ENCODE data around the gene PCGF5.

PCGF5 gene

DNA sequence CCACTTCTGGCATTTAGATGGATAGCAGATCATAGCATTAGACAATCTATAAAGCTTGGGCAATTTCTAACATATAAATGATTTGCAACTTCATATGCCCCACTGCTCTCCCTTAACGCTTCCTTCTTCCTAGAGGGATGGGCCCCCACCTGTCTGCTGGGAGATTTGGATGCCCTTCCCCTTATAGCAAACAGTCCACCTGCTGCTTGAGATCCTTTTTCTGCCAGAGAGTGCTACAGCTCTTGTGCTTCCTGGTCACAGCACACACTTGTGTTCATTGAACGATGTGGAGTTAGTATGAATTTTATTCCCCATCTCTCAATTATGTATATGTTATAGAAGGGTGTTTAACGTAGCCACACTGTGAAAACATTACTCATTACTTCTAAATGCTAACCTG, 10.4 kb upstream of the PCGF5 start:
- DNase-seq (ENCODE audit: low spot score): no peak
- in situ Hi-C loops (cut with MboI; ENCODE audit: low sequenced_read_pairs, unreplicated experiment): no loop called here
- TF ChIP-seq, protein P1, sequence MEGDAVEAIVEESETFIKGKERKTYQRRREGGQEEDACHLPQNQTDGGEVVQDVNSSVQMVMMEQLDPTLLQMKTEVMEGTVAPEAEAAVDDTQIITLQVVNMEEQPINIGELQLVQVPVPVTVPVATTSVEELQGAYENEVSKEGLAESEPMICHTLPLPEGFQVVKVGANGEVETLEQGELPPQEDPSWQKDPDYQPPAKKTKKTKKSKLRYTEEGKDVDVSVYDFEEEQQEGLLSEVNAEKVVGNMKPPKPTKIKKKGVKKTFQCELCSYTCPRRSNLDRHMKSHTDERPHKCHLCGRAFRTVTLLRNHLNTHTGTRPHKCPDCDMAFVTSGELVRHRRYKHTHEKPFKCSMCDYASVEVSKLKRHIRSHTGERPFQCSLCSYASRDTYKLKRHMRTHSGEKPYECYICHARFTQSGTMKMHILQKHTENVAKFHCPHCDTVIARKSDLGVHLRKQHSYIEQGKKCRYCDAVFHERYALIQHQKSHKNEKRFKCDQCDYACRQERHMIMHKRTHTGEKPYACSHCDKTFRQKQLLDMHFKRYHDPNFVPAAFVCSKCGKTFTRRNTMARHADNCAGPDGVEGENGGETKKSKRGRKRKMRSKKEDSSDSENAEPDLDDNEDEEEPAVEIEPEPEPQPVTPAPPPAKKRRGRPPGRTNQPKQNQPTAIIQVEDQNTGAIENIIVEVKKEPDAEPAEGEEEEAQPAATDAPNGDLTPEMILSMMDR (IDR thresholded peaks at IDR 0.05; ENCODE audit: borderline replicate concordance, control extremely low read depth, extremely low read depth, insufficient read depth, missing control alignments): no peak

DNA sequence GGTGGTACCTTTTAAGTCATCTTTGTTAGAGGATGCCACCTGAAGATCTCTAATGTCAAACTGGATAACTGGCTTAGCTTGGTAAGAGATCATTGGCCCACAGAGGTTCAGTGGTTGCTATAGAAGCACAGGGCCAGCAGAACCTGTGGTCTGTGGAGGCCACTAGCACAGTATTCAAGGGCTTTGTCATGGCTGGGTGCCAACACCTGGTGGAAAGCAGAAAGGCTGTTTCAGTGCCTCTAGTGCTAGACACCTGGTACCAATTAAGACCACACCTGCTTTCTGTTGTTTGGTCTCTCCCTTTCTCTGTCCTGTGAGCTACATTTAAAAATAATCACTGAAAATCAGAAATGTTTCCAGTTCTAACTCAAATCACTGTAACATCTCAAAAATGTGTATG, 10.0 kb upstream of the PCGF5 start:
- in situ Hi-C loops (cut with MboI; ENCODE audit: low sequenced_read_pairs, unreplicated experiment): no loop called here

DNA sequence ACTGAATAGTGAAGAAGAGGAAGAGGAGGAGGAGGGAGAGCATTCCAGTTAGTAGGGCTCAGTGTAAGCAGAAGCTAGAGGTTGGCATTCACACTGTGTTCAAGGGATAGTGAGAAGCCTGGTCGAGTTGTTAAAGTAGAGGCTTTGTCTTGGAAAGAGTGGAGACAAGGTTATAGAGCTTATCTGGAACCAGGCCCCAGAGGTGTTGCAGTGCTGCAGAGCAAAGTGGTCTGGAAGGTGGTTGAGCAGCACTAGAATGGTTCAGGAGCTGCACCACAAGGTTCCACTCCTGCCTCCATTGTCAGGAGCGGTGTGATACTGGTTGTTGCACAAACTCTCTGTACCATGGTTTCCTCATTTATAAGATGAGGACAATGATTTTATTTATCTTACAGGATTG, 8.8 kb upstream of the PCGF5 start:
- DNase-seq (ENCODE audit: low spot score): no peak
- in situ Hi-C loops (cut with MboI; ENCODE audit: low sequenced_read_pairs, unreplicated experiment): no loop called here
- TF ChIP-seq, protein P1 (IDR thresholded peaks at IDR 0.05; ENCODE audit: borderline replicate concordance, control extremely low read depth, extremely low read depth, insufficient read depth, missing control alignments): no peak

More for the DNA sequence above, 10.0 kb upstream of the PCGF5 start:
- DNase-seq (ENCODE audit: low spot score): no peak
- TF ChIP-seq, protein P1 (IDR thresholded peaks at IDR 0.05; ENCODE audit: borderline replicate concordance, control extremely low read depth, extremely low read depth, insufficient read depth, missing control alignments): no peak

DNA sequence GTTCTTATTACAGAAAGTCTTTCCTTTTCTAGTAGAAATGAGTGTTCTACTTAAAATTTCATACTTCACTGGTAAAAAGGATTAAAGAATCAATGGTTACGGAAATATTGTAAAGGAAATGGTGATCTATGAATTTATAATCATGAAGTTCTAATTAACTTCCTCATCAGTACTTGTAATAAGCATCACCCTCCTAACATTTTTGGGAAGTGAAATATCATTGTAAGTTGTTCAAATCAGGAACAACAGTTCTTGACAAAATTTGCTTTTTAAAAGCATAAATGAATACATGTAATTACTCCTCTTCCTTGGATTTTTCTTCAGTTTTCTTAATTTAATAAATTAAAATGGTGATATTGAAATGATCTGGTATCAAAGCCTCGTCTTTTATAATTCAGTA, 5.6 kb upstream of the PCGF5 start:
- no peak for DNase-seq (ENCODE audit: low spot score)
- TF ChIP-seq, protein P1 (IDR thresholded peaks at IDR 0.05; ENCODE audit: borderline replicate concordance, control extremely low read depth, extremely low read depth, insufficient read depth, missing control alignments): no peak
- in situ Hi-C loops (cut with MboI; ENCODE audit: low sequenced_read_pairs, unreplicated experiment): no loop called here

DNA sequence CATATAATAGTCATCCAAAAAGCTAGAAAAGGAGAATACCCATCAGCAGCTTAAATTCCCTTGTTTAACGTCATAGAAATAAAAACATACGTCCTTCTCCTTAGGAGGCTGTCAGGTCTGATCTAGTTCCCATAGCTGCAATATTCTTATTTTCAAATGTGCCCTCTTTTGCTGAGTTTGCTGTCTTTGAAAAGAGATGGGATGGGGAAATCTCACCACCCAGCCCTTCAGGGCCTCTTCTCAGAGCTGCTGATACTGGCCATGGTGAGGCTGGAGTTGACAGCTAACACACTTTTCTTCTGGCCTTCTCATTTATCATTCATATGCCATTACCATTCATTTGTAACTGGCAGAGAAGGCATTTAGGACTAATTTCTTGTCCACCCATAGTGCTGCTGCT, 5.1 kb upstream of the PCGF5 start:
- in situ Hi-C loops (cut with MboI; ENCODE audit: low sequenced_read_pairs, unreplicated experiment): no loop called here
- DNase-seq (ENCODE audit: low spot score): no peak
- TF ChIP-seq, protein P1 (IDR thresholded peaks at IDR 0.05; ENCODE audit: borderline replicate concordance, control extremely low read depth, extremely low read depth, insufficient read depth, missing control alignments): no peak

DNA sequence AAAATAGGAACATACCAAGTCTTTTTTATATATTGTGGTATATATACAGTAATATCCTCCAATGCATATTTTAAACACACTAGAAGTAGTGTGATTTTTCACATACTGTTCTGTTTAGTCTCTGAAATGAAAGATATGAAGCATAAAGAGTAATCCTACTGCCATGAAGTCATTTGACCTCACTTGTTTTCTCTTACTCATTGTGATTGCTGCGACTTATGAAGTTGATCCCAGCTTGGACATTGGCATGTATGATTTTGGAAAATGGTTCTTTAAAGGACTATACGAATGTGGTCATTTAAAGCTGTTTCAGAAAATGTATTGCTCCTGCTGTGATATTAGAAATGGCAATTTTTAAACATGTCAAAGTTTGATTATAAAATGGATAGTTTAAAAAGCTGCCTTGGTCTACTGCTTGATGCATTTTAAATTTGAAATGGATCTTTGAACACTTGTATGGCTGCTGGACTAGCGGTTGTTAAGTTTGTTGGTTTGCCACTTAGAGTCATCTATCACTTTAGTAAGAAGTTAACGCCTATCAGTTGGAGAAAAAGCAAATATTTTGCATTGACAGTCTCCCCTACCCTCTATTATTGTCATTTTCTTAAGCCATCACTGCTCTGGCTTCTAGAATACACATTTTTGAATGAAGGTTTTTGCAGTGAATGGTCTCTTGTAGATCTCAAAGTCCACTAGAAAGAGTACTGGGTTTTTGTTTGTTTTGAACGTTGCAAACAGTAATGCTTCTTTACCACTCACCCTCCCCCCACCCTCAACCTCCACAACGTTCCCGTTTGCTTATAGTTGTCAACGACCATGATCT, 881 bp upstream of the PCGF5 start:
- no peak for DNase-seq (ENCODE audit: low spot score)
- TF ChIP-seq, protein P1 (IDR thresholded peaks at IDR 0.05; ENCODE audit: borderline replicate concordance, control extremely low read depth, extremely low read depth, insufficient read depth, missing control alignments): no peak
- in situ Hi-C loops (cut with MboI; ENCODE audit: low sequenced_read_pairs, unreplicated experiment): no loop called here

Measured in GM13976 (cell line).